ENCODE measurements around the gene ZNF865. TPM values are rescaled to one million over a fixed set of nuclear protein-coding genes. Genes with fewer than 3 reads are reported as not detected.
A peak's percentile ranks its signal among the peaks of the same experiment; 100 is the strongest.

ZNF865 gene
- total and polyA plus RNA-seq, 10 of the 15 experiments (the other 5 are each of a cell fraction or from before 2014, with no cell fraction given): 0.02 to 18.3 (median 0.90) TPM

- TF ChIP-seq FOS (IDR thresholded peaks at IDR 0.05; ENCODE audit: borderline replicate concordance, extremely low read depth, insufficient read length) (no peak), ZBED1 (IDR thresholded peaks at IDR 0.05; ENCODE audit: borderline replicate concordance) (no peak), TBL1XR1 (IDR thresholded peaks at IDR 0.05; ENCODE audit: low read depth, low read length) (no peak), ZNF622 (IDR thresholded peaks at IDR 0.05) (no peak), NFYB (IDR thresholded peaks at IDR 0.05; ENCODE audit: insufficient read depth, low read depth, low read length) (no peak), E2F4 (IDR thresholded peaks at IDR 0.05; ENCODE audit: low read depth, low read length) (no peak), NFYA (IDR thresholded peaks at IDR 0.05; ENCODE audit: borderline replicate concordance, low read depth, low read length) (no peak)
Observed at GRCh38 chr19:55623130-55623529, 17.7 kb downstream of the ZNF865 start (continued).

- no peaks in the 10 kb centered on the region for H4K20me1 ChIP-seq (ENCODE audit: control insufficient read depth, insufficient read depth)
- no peak overlapping the region for H2AFZ ChIP-seq (ENCODE audit: control insufficient read depth, low read depth, low read length)
- DNase-seq (ENCODE audit: low read depth, low spot score) (no peak), ATAC-seq (no peak), FAIRE-seq (no peak)
- RAD21 ChIA-PET (ENCODE audit: unreplicated experiment): interaction anchor here (2.9 kb wide), 1 partner anchor 18 kb away, joined by 29 read pairs; the partner anchor contains the start of gene ZNF865
- H3K36me3 ChIP-seq (ENCODE audit: control insufficient read depth in 2 of 2, insufficient read depth in 2 of 2, low read length in 1 of 2): no peaks in the 10 kb centered on the region
- intact Hi-C loops (cut with micrococcal nuclease; ENCODE audit: unreplicated experiment): no loop called here
- in situ Hi-C loops (cut with MboI): no loop called here
- no peaks in the 10 kb centered on the region; the same call in 2 of the 3 replicates for H3K9me3 ChIP-seq (replicated peaks; ENCODE audit: control insufficient read depth, insufficient read depth, low read length)
- no peak overlapping the region for H3K27ac ChIP-seq (ENCODE audit: control insufficient read depth, insufficient read depth)
- TF ChIP-seq CBFB (IDR thresholded peaks at IDR 0.05; ENCODE audit: low read depth) (0 out of 2 replicates have a peak, but pooled peaks have one; percentile 0), SKIL (IDR thresholded peaks at IDR 0.05; ENCODE audit: low read depth, poor library complexity, severe bottlenecking) (no peak)
- H3K4me2 ChIP-seq (ENCODE audit: control insufficient read depth, insufficient read depth): peak overlapping the region; percentile 60
- peaks cover 9% of the 10 kb centered on the region; the same call in 1 of the 2 replicates for H3K4me1 ChIP-seq (ENCODE audit: control insufficient read depth, insufficient read depth, low read length)
- POLR2A ChIA-PET: interaction anchor here (0.6 to 2.8 kb wide), 7 partner anchors 10 to 1597 kb away, joined by 3 to 21 read pairs (median 7); partner anchors contain the start of genes CCDC106, FIZ1, U2AF2 and ZNF865
- H3K79me2 ChIP-seq (ENCODE audit: control insufficient read depth, insufficient read depth, low read length): no peaks in the 10 kb centered on the region
- 55% methylated on average over 7 of the region's 7 CpGs for WGBS (ENCODE audit: insufficient coverage, insufficient replicate concordance, low lambda C conversion rate, missing lambda C conversion rate)
- H3K27me3 ChIP-seq (replicated peaks in 1 of 2; ENCODE audit: control insufficient read depth in 2 of 2, insufficient read depth in 2 of 2, low read length in 1 of 2): no peaks in the 10 kb centered on the region
- H3K9ac ChIP-seq (ENCODE audit: control insufficient read depth, insufficient read depth, low read length): no peak overlapping the region
- TSS peak; percentile 77 for BruUV-seq (replicated peaks)
- SMC1A ChIA-PET (ENCODE audit: uncharacterized antibody, unreplicated experiment): interaction anchor here (1.2 kb wide), 1 partner anchor 37 kb away, joined by 3 read pairs; no protein-coding TSS in a partner anchor
- CTCF ChIA-PET: interaction anchor here (2.2 to 7.9 kb wide), 3 partner anchors 10 to 109 kb away, joined by 7 to 76 read pairs (median 16); partner anchors contain the start of gene ZNF865
- peak overlapping the region; percentile 33; the same call in 1 of the 2 replicates for H3K4me3 ChIP-seq
Observed at GRCh38 chr19:55623561-55623960, 18.1 kb downstream of the ZNF865 start.
